A673 (cell line): ENCODE data around the gene MYCBPAP.

Experiments used
- CTCF ChIP-seq: fragments of 300-800, 200-600 bp; sonication (generic); conservative IDR thresholded peaks from 2 replicates; pipeline ENCODE4 v1.5.1; 2017; ENCODE audit warnings: low read depth, mild to moderate bottlenecking, antibody characterized with exemption, low read length, moderate library complexity, mixed read lengths
- EZH2 ChIP-seq: fragments of 200-600 bp; sonication (generic); IDR thresholded peaks from 2 replicates; pipeline ENCODE4 v1.6.1; 2017; ENCODE audit warnings: borderline replicate concordance, low read depth, mild to moderate bottlenecking, mixed read lengths, antibody characterized with exemption, low read length; ENCODE audit not compliant: poor library complexity, severe bottlenecking

GRCh38 chr17:50502301-50502990 lies 5.8 kb upstream of the MYCBPAP start:
- TF ChIP-seq EZH2 (no peak), CTCF (no peak)
